Heart left ventricle (tissue), 16 donors: ENCODE measurements around the gene AHDC1. TPM values are rescaled to one million over a fixed set of nuclear protein-coding genes. Genes with fewer than 3 reads are reported as not detected.

Experiments
- ATAC-seq, 4 donors: fragments of 200-7000 bp; cut with Tn5 transposase; one replicate each; pipeline ENCODE4 v1.9.1; 2020 to 2022; ENCODE audit warnings: moderate library complexity in 4 of 4, mild to moderate bottlenecking in 3 of 4, moderate number of reproducible peaks in 1 of 4
- DNase-seq, 5 donors: peaks; one replicate each; pipeline ENCODE4 v3.0.0-alpha.2; 2020
- H3K27ac ChIP-seq, 12 donors: fragments of 200-600 bp; sonication (generic) in 4 of 12; one replicate each; pipeline versions ENCODE4 v1.5.0 to v1.8.0; 2016 to 2022; ENCODE audit warnings: mild to moderate bottlenecking in 2 of 12
- H3K27me3 ChIP-seq, 9 donors: fragments of 200-600 bp; sonication (generic) in 2 of 9; one replicate each; pipeline versions ENCODE4 v1.5.1 to v1.8.0; 2016 to 2022; ENCODE audit warnings: mild to moderate bottlenecking in 3 of 9
- H3K36me3 ChIP-seq, 9 donors: fragments of 200-600 bp; sonication (generic) in 2 of 9; one replicate each; pipeline versions ENCODE4 v1.5.0 to v1.8.0; 2018 to 2022; ENCODE audit warnings: mild to moderate bottlenecking in 2 of 9
- H3K4me1 ChIP-seq, 12 donors: fragments of 200-600 bp; sonication (generic) in 4 of 12; one replicate each; pipeline versions ENCODE4 v1.5.0 to v1.8.0; 2016 to 2022; ENCODE audit warnings: mild to moderate bottlenecking in 3 of 12
- H3K4me3 ChIP-seq, 12 donors: fragments of 200-600 bp; sonication (generic) in 4 of 12; one replicate each; pipeline versions ENCODE4 v1.5.0 to v1.8.0; 2017 to 2022; ENCODE audit warnings: mild to moderate bottlenecking in 9 of 12, moderate library complexity in 4 of 12
- H3K9me3 ChIP-seq, 12 donors: fragments of 200-600 bp; sonication (generic) in 4 of 12; one replicate each; pipeline versions ENCODE4 v1.5.0 to v1.8.0; 2016 to 2022; ENCODE audit warnings: mild to moderate bottlenecking in 1 of 12
- POLR2A ChIP-seq, 2 donors: fragments of 450-650 bp; IDR thresholded peaks; one replicate each; pipeline ENCODE4 v1.6.1; 2017; ENCODE audit warnings: antibody characterized with exemption in 2 of 2, mild to moderate bottlenecking in 2 of 2, moderate library complexity in 2 of 2
- WGBS, 4 donors: extraction: QIAGEN DNeasy Blood & Tissue Kit in 2 of 4; methylation state at CpG; one replicate each; pipeline versions ENCODE4 v1.1.5 to v1.1.7; 2013 to 2018; 5-methylcytosine and 5-hydroxymethylcytosine counted together
- intact Hi-C, 10 donors: fragments of 100-400 bp; cut with DNase I; formaldehyde crosslinking; loops; one replicate each; pipeline versions ENCODE4 v1.11.1 to v1.14.2; 2022
- polyA plus RNA-seq, 2 donors: library from polyadenylated mRNA; stranded (reverse); fragments of 200-250 nt; gene quantifications; one replicate each; pipeline ENCODE4 v1.2.3, GENCODE V29; 2013
- total RNA-seq, 9 donors: library from RNA; depleted of rRNA in 2 of 9; stranded (reverse); fragments of >200 nt in 2 of 9; fragmentation: NEBNext Ultra II Directional in 3 of 9; extraction: Animal tissue kit (Norgen Biotek cat#: 25700) in 3 of 9; gene quantifications; one replicate each; pipeline versions ENCODE4 v1.1.0 to v1.2.4, GENCODE V29; 2016 to 2023
- TF ChIP-seq, protein P1 (sequence below), 12 donors: fragments of 200-600 bp; sonication (generic) in 4 of 12; IDR thresholded peaks; one replicate each; pipeline versions ENCODE4 v1.5.0 to v1.8.0; 2018 to 2022; ENCODE audit warnings: antibody characterized with exemption in 12 of 12, mild to moderate bottlenecking in 5 of 12
- donor health status: ischemic (EF 13 %, LVEDD 7.1; RV severe dilation, severe dysfunction).
- donor health status: healthy with polysubstance abuse.
- donor health status: DM: no; HTN: yes; CAD: no.
- donor health status: DM: no; HTN: no; CAD: no.
- donor health status: ischemic (EF 25% LVEDD 6.9; RV normal size, moderate dysfunction).
- donor health status: ischemic (EF 25% LVEDD 5.7; RV mildly dilated, moderate dysfunction).
- donor health status: healthy.
- donor health status: DM: yes; HTN: yes; CAD: no.
- donor health status: ischemic (EF 35%, LVEDD 5.7; RV mildly dilated, moderate dysfunction).
- donor health status: nonischemic (EF 11% LVEDD 7.7; RV severe dilation, severe dysfunction).
- donor health status: DM: yes; HTN: yes; CAD: no.
- donor health status: PGD.
- donor health status: ischemic (EF 29% LVEDD 5.4; RV normal size, mild dysfunction).
- donor health status: nonischemic (EF 23%, LVEDD 6.1; RV moderate dilation, normal function).

The AHDC1 gene
- total and polyA plus RNA-seq, 11 donors, result 25.8 to 50.2 (median 42.1) TPM

DNA sequence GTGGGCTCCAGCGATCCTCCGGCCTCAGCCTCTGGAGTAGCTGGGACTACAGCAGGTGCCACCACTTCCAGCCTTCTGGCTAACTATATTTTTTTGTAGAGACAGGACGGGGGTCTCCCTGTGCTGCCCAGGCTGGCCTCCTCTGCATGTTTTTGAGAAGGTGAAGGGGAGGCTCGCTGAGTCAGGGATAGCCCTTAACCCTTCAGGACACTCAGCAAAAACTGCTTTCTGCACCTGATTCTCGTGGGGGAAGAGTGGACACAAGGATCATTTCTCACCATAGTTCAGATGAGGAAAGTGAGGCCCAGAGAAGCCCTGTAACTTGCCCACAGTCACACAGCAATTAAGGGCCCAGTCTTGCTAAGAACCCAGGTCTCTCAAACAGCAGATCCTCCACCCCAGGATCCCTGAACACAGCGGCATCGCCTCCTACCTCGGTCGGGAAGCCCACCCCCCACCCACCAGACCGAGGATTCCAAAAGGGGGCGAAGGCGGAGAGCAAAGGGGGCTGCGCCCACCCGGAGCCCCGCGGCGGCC lies 29.8 kb upstream of the AHDC1 start:
- Histone ChIP-seq H3K4me3 (peak overlapping the region; percentile 19 to 66 (median 54)), H3K36me3 (no peaks in the 10 kb centered on the region), H3K27ac (peak overlapping the region; percentile 80 to 92 (median 85)), H3K27me3 (peaks cover 0 to 5% (median 0%) of the 10 kb centered on the region in 9 donors), H3K9me3 (no peaks in the 10 kb centered on the region), H3K4me1 (peaks cover 11 to 79% (median 52%) of the 10 kb centered on the region in 12 donors)
- ATAC-seq, result no peak
- no peak for DNase-seq
- intact Hi-C loops, result no loop called here
- TF ChIP-seq, protein P1, sequence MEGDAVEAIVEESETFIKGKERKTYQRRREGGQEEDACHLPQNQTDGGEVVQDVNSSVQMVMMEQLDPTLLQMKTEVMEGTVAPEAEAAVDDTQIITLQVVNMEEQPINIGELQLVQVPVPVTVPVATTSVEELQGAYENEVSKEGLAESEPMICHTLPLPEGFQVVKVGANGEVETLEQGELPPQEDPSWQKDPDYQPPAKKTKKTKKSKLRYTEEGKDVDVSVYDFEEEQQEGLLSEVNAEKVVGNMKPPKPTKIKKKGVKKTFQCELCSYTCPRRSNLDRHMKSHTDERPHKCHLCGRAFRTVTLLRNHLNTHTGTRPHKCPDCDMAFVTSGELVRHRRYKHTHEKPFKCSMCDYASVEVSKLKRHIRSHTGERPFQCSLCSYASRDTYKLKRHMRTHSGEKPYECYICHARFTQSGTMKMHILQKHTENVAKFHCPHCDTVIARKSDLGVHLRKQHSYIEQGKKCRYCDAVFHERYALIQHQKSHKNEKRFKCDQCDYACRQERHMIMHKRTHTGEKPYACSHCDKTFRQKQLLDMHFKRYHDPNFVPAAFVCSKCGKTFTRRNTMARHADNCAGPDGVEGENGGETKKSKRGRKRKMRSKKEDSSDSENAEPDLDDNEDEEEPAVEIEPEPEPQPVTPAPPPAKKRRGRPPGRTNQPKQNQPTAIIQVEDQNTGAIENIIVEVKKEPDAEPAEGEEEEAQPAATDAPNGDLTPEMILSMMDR (IDR thresholded peaks at IDR 0.05), result no peak
- TF ChIP-seq POLR2A (IDR thresholded peaks at IDR 0.05), result no peak
- WGBS, 4 donors, result 29 to 36% (median 31%) methylated on average over 12 to 17 of the region's 17 CpGs

GRCh38 chr1:27633298-27633610 lies 29.3 kb upstream of the AHDC1 start:
- Histone ChIP-seq H3K27ac (peak overlapping the region; percentile 80 to 92 (median 85)), H3K4me3 (peak overlapping the region in 2 of 12 donors; percentile 35 to 66), H3K9me3 (no peaks in the 10 kb centered on the region), H3K36me3 (no peaks in the 10 kb centered on the region), H3K4me1 (peaks cover 13 to 82% (median 55%) of the 10 kb centered on the region in 12 donors), H3K27me3 (peaks cover 0 to 5% (median 0%) of the 10 kb centered on the region in 9 donors)
- intact Hi-C loops, result no loop called here
- DNase-seq (no peak), ATAC-seq (no peak)
- 73 to 78% (median 74%) methylated on average over 5 of the region's 5 CpGs for WGBS, 4 donors
- TF ChIP-seq, protein P1 (IDR thresholded peaks at IDR 0.05), result no peak

DNA sequence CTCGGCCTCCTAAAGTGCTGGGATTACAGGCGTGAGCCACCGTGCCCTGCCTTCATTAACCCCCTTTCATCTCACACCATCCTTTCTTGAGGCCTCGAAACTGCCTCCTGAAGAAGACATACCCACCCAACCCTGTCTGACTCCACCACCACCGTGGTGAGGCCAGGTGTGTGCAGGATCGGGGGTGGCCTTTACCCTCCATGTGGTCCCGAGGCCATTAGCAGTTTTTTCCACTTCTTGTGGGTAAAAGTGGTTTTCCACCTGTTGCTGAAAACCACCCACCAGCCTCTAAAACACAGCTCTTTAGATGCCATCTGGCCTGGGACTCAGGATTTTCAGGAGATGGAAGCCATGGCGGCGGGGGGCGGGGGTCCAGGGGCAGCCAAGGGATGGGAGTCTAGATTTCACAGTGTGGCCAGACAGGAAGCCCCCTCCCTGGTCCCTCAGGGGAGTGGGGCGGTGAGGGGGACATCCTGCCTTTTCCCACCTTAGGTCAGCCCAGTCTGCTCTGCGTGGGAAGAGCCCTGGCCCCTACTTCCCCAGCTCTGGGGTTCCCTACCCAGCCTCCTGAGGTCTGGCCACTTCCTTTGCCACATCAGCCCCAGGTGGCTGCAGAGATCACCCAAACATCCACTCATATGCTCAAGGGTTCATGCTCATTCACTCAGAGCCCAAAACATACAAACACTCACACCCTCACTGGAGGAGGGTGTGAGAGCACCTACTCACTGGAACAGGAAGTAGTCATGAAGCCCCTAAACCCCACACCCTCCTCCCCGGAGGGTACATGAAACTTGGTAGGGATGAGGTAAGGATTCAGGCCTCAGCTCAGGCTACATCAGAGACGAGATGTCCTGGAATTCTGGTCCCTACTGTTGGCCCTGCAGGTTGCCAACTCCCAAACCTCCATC lies 28.7 kb upstream of the AHDC1 start:
- H3K27ac ChIP-seq, result peak overlapping the region; percentile 80 to 92 (median 85)
- no peak for DNase-seq
- peaks cover 0 to 5% (median 0%) of the 10 kb centered on the region in 9 donors for H3K27me3 ChIP-seq

More for the DNA sequence above, 28.7 kb upstream of the AHDC1 start:
- no peaks in the 10 kb centered on the region for H3K9me3 ChIP-seq
- 62 to 78% (median 69%) methylated on average over 12 to 14 of the region's 14 CpGs for WGBS, 4 donors
- H3K36me3 ChIP-seq, result no peaks in the 10 kb centered on the region
- peaks cover 13 to 86% (median 55%) of the 10 kb centered on the region in 12 donors for H3K4me1 ChIP-seq
- H3K4me3 ChIP-seq, result peak overlapping the region in 1 of 12 donors; percentile 66
- intact Hi-C loops, result no loop called here
- peak in 1 of 4 donors; percentile 17 for ATAC-seq
- TF ChIP-seq, protein P1 (IDR thresholded peaks at IDR 0.05), result no peak
